Liver (tissue), 3 donors: ENCODE data around the gene FAM72C.
"Not testable (repeated sequence)": the region's sequence is repeated elsewhere in the genome, so short reads cannot be mapped to it uniquely, and the experiment has no call there.

Experiments
- CTCF ChIP-seq: fragments of 150-350 bp; IDR thresholded peaks from 2 replicates; pipeline ENCODE4 v1.5.1; 2017; ENCODE audit warnings: improper control_type of control experiment, low read depth, low read length; ENCODE audit not compliant: missing input control
- EGR1 ChIP-seq, 2 donors: IDR thresholded peaks; 2 replicates each; pipeline ENCODE4 v1.6.1; 2016 to 2018; ENCODE audit warnings: antibody characterized with exemption in 2 of 2, low read depth in 2 of 2
- FOXA1 ChIP-seq: IDR thresholded peaks from 2 replicates; pipeline ENCODE4 v1.6.1; 2016; ENCODE audit warnings: antibody characterized with exemption
- GABPA ChIP-seq, 2 donors: IDR thresholded peaks in 1 of 2; conservative IDR thresholded peaks in 1 of 2; 2 replicates each; pipeline ENCODE4 v1.6.1; 2016; ENCODE audit warnings: antibody characterized with exemption in 2 of 2, mild to moderate bottlenecking in 1 of 2, moderate library complexity in 1 of 2
- HNF4A ChIP-seq, 2 donors: conservative IDR thresholded peaks; 2 replicates each; pipeline ENCODE4 v1.6.1; 2016; ENCODE audit warnings: antibody characterized with exemption in 2 of 2, mild to moderate bottlenecking in 2 of 2
- JUND ChIP-seq, 2 donors: IDR thresholded peaks; 2 replicates each; pipeline ENCODE4 v1.6.1; 2016; ENCODE audit warnings: antibody characterized with exemption in 2 of 2
- RAD21 ChIP-seq, 2 donors: IDR thresholded peaks; 2 replicates each; pipeline ENCODE4 v1.6.1; 2016; ENCODE audit warnings: antibody characterized with exemption in 2 of 2, mild to moderate bottlenecking in 2 of 2
- TAF1 ChIP-seq: conservative IDR thresholded peaks from 2 replicates; pipeline ENCODE4 v1.6.1; 2016; ENCODE audit warnings: antibody characterized with exemption, mild to moderate bottlenecking
- ZBTB33 ChIP-seq: IDR thresholded peaks from 2 replicates; pipeline ENCODE4 v1.6.1; 2016; ENCODE audit warnings: antibody characterized with exemption
- TF ChIP-seq, protein P1 (sequence below): IDR thresholded peaks from 2 replicates; pipeline ENCODE4 v1.6.1; 2016; ENCODE audit warnings: antibody characterized with exemption
- TF ChIP-seq, protein P2 (sequence below): IDR thresholded peaks from 2 replicates; pipeline ENCODE4 v1.6.1; 2016; ENCODE audit warnings: antibody characterized with exemption, mild to moderate bottlenecking
- donor health status: healthy.
- donor health status: healthy.

- not testable (repeated sequence) for TF ChIP-seq CTCF; EGR1 (IDR thresholded peaks at IDR 0.05; ENCODE audit: low read depth in 2 of 2); RAD21 (IDR thresholded peaks at IDR 0.05); HNF4A (conservative IDR thresholded peaks at IDR 0.05); ZBTB33; JUND (IDR thresholded peaks at IDR 0.05); TAF1; GABPA (IDR thresholded peaks at IDR 0.05 in 1 of 2, conservative IDR thresholded peaks at IDR 0.05 in 1 of 2); FOXA1
- TF ChIP-seq, protein P1, sequence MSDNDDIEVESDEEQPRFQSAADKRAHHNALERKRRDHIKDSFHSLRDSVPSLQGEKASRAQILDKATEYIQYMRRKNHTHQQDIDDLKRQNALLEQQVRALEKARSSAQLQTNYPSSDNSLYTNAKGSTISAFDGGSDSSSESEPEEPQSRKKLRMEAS: not testable (repeated sequence)
- TF ChIP-seq, protein P2, sequence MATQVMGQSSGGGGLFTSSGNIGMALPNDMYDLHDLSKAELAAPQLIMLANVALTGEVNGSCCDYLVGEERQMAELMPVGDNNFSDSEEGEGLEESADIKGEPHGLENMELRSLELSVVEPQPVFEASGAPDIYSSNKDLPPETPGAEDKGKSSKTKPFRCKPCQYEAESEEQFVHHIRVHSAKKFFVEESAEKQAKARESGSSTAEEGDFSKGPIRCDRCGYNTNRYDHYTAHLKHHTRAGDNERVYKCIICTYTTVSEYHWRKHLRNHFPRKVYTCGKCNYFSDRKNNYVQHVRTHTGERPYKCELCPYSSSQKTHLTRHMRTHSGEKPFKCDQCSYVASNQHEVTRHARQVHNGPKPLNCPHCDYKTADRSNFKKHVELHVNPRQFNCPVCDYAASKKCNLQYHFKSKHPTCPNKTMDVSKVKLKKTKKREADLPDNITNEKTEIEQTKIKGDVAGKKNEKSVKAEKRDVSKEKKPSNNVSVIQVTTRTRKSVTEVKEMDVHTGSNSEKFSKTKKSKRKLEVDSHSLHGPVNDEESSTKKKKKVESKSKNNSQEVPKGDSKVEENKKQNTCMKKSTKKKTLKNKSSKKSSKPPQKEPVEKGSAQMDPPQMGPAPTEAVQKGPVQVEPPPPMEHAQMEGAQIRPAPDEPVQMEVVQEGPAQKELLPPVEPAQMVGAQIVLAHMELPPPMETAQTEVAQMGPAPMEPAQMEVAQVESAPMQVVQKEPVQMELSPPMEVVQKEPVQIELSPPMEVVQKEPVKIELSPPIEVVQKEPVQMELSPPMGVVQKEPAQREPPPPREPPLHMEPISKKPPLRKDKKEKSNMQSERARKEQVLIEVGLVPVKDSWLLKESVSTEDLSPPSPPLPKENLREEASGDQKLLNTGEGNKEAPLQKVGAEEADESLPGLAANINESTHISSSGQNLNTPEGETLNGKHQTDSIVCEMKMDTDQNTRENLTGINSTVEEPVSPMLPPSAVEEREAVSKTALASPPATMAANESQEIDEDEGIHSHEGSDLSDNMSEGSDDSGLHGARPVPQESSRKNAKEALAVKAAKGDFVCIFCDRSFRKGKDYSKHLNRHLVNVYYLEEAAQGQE: not testable (repeated sequence)
These were observed 42.3 kb upstream of the FAM72C start for GRCh38 chr1:144014121-144014520.
